ENCODE results near the gene IGSF11. TPM values are rescaled to one million over a fixed set of nuclear protein-coding genes. Genes with fewer than 3 reads are reported as not detected.
A peak's percentile ranks its signal among the peaks of the same experiment; 100 is the strongest.
"Not testable (repeated sequence)": the region's sequence is repeated elsewhere in the genome, so short reads cannot be mapped to it uniquely, and the experiment has no call there.

The IGSF11 gene
- total RNA-seq, 2 experiments from 2014 or later, result 2.0 to 2.5 TPM

DNA sequence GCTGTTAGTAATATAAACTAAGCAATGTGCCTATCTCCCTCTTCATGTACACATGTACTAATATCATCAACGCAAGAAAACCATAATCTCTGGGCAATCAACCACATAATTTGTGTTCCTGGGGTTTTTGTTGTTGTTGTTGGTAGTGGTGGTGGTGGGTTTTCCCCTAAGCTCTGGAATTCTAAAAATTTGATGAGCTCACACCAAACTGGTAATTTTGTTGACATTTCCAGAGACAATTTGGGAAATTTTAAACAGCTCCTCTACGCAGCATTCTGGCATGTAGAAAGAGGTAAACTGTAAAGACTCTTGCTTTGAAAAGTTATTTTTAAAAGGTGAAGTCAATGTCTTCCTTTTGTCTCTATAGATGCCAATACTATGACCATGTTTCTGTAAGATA is 126.7 kb downstream of the IGSF11 start:
- peaks cover 5% of the 10 kb centered on the region for H3K27me3 Mint-ChIP-seq (ENCODE audit: low read depth)
- ChIA-PET CTCF (interaction anchor here (1.0 to 3.6 kb wide), 3 partner anchors 23 to 333 kb away, joined by 3 to 17 read pairs (median 14); partner anchors contain the start of gene IGSF11), POLR2A (no interaction called here)
- no peak overlapping the region for H3K4me3 Mint-ChIP-seq
- H3K4me1 Mint-ChIP-seq (ENCODE audit: low read depth), result peaks cover 2% of the 10 kb centered on the region
- DNase-seq (no peak), ATAC-seq (no peak)
- no peaks in the 10 kb centered on the region for H3K9me3 Mint-ChIP-seq (ENCODE audit: insufficient read depth)
- no peak overlapping the region for H3K27ac Mint-ChIP-seq
- H3K36me3 Mint-ChIP-seq (ENCODE audit: low read depth), result no peaks in the 10 kb centered on the region

DNA sequence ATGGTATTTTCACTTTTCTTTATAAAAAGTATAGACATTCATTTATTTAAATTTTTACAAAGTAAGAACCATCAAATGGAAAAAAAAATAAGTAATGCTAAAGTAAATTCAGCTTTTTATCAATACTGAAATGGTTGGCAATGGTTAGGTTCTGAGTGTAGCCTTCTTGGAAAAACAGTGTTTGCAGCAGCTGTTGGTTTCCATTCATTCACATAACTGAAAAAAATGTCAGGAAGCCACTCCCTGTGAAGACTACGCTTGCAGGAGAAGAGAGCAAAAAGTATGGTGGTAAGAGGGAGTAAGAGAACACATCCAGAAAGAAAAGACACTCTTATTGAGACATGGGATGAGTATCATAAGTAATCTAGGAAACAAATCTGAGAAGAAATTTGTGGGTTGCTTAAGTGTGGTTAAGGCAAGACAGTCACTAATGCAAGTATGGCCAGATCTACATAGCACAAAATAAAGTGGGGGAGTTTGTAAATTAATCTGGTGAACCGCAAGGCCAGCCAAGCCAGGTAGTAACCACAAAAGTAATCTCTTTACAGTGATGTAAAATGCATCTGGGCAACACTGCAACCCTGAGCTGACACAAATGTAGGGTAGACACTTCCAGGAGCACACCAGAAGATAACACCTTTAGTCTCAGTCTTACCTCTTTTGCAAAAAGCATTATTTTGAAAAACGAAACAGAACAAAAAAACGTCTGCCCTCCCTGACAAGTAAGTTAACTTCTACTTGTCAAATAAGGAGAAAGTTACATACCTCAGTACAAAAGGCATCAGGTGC is 133.7 kb downstream of the IGSF11 start:
- ATAC-seq, result no peak
- H3K27me3 Mint-ChIP-seq (ENCODE audit: low read depth), result peaks cover 15% of the 10 kb centered on the region
- H3K4me1 Mint-ChIP-seq (ENCODE audit: low read depth), result peaks cover 6% of the 10 kb centered on the region
- no peak overlapping the region for H3K27ac Mint-ChIP-seq
- CTCF ChIA-PET, result interaction anchor here (1.7 kb wide), 1 partner anchor 134 kb away, joined by 8 read pairs; the partner anchor contains the start of gene IGSF11
- H3K4me3 Mint-ChIP-seq, result no peak overlapping the region
- POLR2A ChIA-PET, result no interaction called here
- H3K36me3 Mint-ChIP-seq (ENCODE audit: low read depth), result no peaks in the 10 kb centered on the region
- no peak for DNase-seq
- H3K9me3 Mint-ChIP-seq (ENCODE audit: insufficient read depth), result no peaks in the 10 kb centered on the region

DNA sequence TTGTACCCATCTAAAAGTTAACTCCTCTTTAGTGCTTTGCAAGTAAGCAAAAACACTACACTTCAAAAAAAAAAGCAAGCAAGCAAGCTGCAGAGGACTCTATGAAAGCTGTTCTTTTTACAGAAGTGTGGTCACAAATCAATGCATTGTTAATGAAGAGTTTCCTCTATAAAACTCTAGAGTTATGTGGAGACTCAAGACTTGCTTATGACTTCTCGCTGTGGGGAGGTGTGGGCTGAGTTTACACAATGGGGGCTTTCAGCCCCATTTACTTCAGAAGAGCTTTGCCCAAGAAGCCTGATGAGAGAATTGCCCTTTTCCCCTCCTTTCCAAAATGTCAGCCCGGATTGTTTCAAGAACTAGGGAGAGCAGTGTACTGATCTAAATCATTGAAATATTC is 144.4 kb downstream of the IGSF11 start:
- H3K27ac Mint-ChIP-seq, result no peak overlapping the region
- H3K4me1 Mint-ChIP-seq (ENCODE audit: low read depth), result peaks cover 9% of the 10 kb centered on the region
- H3K36me3 Mint-ChIP-seq (ENCODE audit: low read depth), result no peaks in the 10 kb centered on the region
- no peaks in the 10 kb centered on the region for H3K9me3 Mint-ChIP-seq (ENCODE audit: insufficient read depth)
- DNase-seq (no peak), ATAC-seq (no peak)
- POLR2A ChIA-PET, result no interaction called here
- H3K4me3 Mint-ChIP-seq, result no peak overlapping the region
- peaks cover 6% of the 10 kb centered on the region for H3K27me3 Mint-ChIP-seq (ENCODE audit: low read depth)
- CTCF ChIA-PET, result interaction anchor here (1.5 to 4.2 kb wide), 2 partner anchors 10 to 144 kb away, joined by 5 to 17 read pairs; partner anchors contain the start of gene IGSF11

DNA sequence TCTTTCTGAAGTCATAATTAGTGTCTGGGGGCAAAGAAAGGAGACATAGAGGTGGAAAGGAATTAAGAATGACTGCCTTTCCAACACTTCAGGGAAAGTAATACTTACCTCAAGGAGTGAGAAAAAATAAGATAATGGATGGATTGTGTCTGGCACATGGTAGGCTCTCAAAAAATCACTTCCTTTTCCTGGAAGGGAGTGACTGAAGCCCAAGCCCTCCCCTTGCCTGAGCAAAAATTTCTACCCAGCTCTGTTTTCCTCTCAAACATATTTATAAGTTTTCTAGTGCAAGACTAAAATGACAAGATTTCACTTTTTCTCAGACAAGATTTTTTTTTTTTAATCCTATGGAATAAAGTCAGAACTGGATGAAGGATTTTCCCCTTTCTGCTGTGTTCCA is 145.0 kb downstream of the IGSF11 start:
- H3K27me3 Mint-ChIP-seq (ENCODE audit: low read depth), result peaks cover 6% of the 10 kb centered on the region
- no peaks in the 10 kb centered on the region for H3K36me3 Mint-ChIP-seq (ENCODE audit: low read depth)
- H3K4me3 Mint-ChIP-seq, result no peak overlapping the region
- DNase-seq (no peak), ATAC-seq (no peak)
- CTCF ChIA-PET, result interaction anchor here (1.5 to 4.2 kb wide), 2 partner anchors 9 to 144 kb away, joined by 5 to 17 read pairs; partner anchors contain the start of gene IGSF11
- no peaks in the 10 kb centered on the region for H3K9me3 Mint-ChIP-seq (ENCODE audit: insufficient read depth)
- POLR2A ChIA-PET, result no interaction called here
- no peak overlapping the region for H3K27ac Mint-ChIP-seq
- H3K4me1 Mint-ChIP-seq (ENCODE audit: low read depth), result peaks cover 15% of the 10 kb centered on the region

DNA sequence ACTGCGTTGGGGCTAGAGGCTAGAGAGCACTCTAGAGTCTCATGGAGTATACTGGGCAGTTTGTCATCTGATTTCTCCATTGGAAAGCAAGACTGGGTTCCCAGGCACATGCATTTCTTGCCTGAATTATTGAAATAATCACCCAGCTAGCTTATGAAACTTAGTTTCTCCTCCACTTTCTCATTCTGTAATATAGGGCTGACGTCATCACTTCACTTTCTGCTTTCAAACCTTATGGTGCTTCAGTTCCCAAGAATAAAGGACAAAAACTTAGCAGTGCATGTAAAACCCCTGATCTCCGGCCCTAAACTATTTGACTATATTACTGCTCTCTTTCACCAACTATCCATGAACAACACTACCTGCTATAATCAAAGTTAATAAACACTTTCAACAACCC is 147.9 kb downstream of the IGSF11 start:
- H3K27me3 Mint-ChIP-seq (ENCODE audit: low read depth), result peaks cover 12% of the 10 kb centered on the region
- no peaks in the 10 kb centered on the region for H3K9me3 Mint-ChIP-seq (ENCODE audit: insufficient read depth)
- H3K4me3 Mint-ChIP-seq, result no peak overlapping the region
- DNase-seq (no peak), ATAC-seq (no peak)
- POLR2A ChIA-PET, result no interaction called here
- peaks cover 13% of the 10 kb centered on the region for H3K4me1 Mint-ChIP-seq (ENCODE audit: low read depth)
- H3K27ac Mint-ChIP-seq, result no peak overlapping the region
- CTCF ChIA-PET, result interaction anchor here (5.4 to 10.1 kb wide), 2 partner anchors 70 to 148 kb away, joined by 36 to 373 read pairs; partner anchors contain the start of gene IGSF11
- no peaks in the 10 kb centered on the region for H3K36me3 Mint-ChIP-seq (ENCODE audit: low read depth)

DNA sequence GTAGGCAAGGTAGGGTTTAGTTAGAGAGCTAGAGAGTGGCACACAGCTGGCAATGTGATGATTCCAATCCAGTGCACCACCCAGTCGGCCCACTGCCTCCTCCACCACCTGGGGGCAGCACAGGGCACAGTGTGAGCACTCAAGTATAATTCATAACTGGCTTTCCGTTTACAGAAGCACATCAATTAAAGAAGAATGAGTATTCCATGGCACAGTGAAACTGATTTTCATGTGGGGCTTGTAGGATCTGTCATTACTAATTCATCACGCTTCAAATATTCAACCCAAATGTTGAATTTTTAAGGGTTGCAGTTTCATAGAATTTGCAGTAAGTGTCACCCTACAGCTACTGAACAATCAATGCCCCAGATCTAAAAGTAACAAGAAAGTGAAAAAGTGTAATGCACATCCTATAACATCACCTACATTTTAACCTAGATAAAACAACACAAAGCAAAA is 149.9 kb downstream of the IGSF11 start:
- Mint-ChIP-seq H3K9me3 (ENCODE audit: insufficient read depth) (no peaks in the 10 kb centered on the region), H3K27me3 (ENCODE audit: low read depth) (peaks cover 17% of the 10 kb centered on the region), H3K4me1 (ENCODE audit: low read depth) (peaks cover 10% of the 10 kb centered on the region), H3K4me3 (no peak overlapping the region), H3K27ac (no peak overlapping the region), H3K36me3 (ENCODE audit: low read depth) (no peaks in the 10 kb centered on the region)
- peak; percentile 82 for DNase-seq
- ChIA-PET CTCF (interaction anchor here (0.6 to 10.1 kb wide), 53 partner anchors 8 to 1674 kb away, joined by 3 to 373 read pairs (median 5); partner anchors contain the start of genes B4GALT4 and IGSF11), POLR2A (interaction anchor here (1.9 kb wide), 1 partner anchor 150 kb away, joined by 7 read pairs; the partner anchor contains the start of gene IGSF11)
- ATAC-seq, result peak; percentile 89

DNA sequence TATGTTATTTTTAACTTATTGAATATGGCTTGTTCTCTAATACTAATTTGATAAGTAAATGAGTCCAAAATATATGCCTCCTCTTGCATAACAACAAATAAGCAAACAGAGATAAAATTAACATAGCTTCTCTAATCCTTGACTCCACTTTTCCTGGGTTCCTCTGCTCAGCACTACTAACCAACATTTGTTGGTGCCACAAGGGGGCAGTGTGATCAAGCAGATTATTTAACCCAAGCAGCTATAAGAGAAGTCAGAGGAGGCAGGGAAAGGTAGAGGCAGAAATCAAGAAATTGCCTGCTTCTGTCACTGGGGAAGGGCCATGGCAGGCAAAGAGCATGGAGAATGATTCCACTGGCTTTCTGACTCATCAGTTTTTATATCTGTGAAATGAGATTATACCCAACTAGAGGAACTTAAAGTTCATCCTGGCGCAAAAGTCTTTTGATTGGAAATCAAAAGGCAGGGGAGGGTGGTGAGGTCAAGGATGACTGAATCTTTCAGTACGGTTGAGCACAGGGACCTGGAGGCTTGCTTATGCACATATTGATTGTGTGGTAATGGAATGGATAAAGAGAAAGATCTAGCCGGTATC is 152.2 kb downstream of the IGSF11 start:
- no peaks in the 10 kb centered on the region for H3K9me3 Mint-ChIP-seq (ENCODE audit: insufficient read depth)
- no peak overlapping the region for H3K4me3 Mint-ChIP-seq
- H3K27ac Mint-ChIP-seq, result no peak overlapping the region
- ATAC-seq (peak; percentile 70), DNase-seq (peak; percentile 81)
- no peaks in the 10 kb centered on the region for H3K36me3 Mint-ChIP-seq (ENCODE audit: low read depth)
- ChIA-PET CTCF (interaction anchor here (0.7 to 10.1 kb wide), 23 partner anchors 8 to 799 kb away, joined by 3 to 373 read pairs (median 4); partner anchors contain the start of genes B4GALT4 and IGSF11), POLR2A (no interaction called here)
- peaks cover 14% of the 10 kb centered on the region for H3K27me3 Mint-ChIP-seq (ENCODE audit: low read depth)
- H3K4me1 Mint-ChIP-seq (ENCODE audit: low read depth), result peaks cover 9% of the 10 kb centered on the region

DNA sequence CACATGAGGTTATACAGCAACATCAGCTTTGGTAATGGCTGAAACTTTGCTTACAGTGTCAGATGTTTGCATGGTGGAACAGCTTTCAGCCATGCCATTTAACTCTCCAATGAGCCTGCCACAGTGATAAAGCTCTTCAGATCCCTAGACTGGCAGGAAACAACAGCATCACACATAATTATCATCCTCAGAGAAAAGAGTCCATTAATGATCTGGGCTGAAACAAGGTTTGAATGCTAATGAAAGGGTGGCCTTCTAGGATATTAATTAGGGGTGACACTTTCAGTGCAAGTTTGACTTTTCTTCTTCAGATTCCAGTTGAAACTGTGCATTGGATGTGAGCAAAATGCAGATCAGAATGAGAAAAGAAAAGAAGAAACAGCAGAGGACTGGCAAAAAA is 166.6 kb downstream of the IGSF11 start:
- Mint-ChIP-seq H3K4me3 (no peak overlapping the region), H3K36me3 (ENCODE audit: low read depth) (peaks cover 2% of the 10 kb centered on the region), H3K9me3 (ENCODE audit: insufficient read depth) (no peaks in the 10 kb centered on the region), H3K27ac (no peak overlapping the region), H3K27me3 (ENCODE audit: low read depth) (peaks cover 10% of the 10 kb centered on the region), H3K4me1 (ENCODE audit: low read depth) (no peaks in the 10 kb centered on the region)
- ATAC-seq, result no peak
- DNase-seq, result no peak
- POLR2A ChIA-PET, result no interaction called here
- CTCF ChIA-PET, result interaction anchor here (1.7 kb wide), 1 partner anchor 16 kb away, joined by 4 read pairs; no protein-coding TSS in a partner anchor

DNA sequence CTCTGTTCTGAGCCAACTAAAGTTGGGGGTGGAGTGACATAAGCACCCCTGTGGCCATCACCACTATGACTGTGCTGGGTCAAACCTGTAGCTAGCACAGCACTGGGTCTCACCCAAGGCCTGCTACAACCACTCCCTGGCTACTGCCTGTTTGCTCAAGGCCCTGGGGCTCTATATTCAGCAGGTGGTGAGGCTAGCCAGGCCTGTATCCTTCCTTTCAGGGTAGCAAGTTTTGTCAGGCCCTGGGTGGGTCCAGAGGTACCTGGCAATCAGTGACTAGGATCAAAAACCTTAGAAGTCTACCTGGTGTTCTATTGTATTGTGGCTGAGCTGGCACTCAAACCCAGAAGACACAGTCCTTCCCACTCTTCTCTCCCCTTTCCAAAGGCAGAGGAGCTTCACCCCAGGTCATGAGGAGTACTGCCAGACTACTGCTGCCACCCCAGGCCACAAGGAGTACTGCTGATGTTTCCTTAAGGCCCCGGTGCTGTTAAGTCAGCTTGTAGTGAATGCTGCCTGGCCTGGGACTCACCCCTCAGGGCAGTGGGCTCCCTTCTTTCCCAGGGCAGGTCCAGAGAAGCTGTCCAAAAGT is 170.8 kb downstream of the IGSF11 start:
- Mint-ChIP-seq H3K27ac (no peak overlapping the region), H3K4me3 (no peak overlapping the region), H3K36me3 (ENCODE audit: low read depth) (no peaks in the 10 kb centered on the region), H3K9me3 (ENCODE audit: insufficient read depth) (no peaks in the 10 kb centered on the region), H3K4me1 (ENCODE audit: low read depth) (no peaks in the 10 kb centered on the region), H3K27me3 (ENCODE audit: low read depth) (peaks cover 11% of the 10 kb centered on the region)
- DNase-seq (no peak), ATAC-seq (no peak)
- CTCF ChIA-PET, result interaction anchor here (1.3 kb wide), 1 partner anchor 21 kb away, joined by 5 read pairs; no protein-coding TSS in a partner anchor
- POLR2A ChIA-PET, result no interaction called here

DNA sequence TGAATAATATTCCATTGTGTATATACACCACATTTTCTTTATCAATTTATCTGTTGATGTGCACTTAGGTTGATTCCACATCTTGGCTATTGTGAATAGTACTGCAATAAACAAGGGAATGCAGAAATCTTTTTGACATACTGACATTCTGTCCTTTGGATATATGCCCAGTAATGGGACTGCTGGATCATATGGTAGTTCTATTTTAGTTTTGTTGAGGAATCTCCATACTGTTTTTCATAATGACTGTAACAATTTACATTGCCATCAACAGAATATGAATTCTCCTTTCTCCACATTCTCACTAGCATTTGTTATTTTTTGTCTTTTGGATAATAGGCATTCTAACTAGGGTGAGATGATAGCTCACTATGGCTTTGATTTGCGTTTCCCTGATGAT is 174.7 kb downstream of the IGSF11 start:
- ATAC-seq (no peak), DNase-seq (no peak)
- no peak overlapping the region for H3K4me3 Mint-ChIP-seq
- ChIA-PET POLR2A (no interaction called here), CTCF (no interaction called here)
- H3K27me3 Mint-ChIP-seq (ENCODE audit: low read depth), result peaks cover 8% of the 10 kb centered on the region
- no peaks in the 10 kb centered on the region for H3K36me3 Mint-ChIP-seq (ENCODE audit: low read depth)
- H3K9me3 Mint-ChIP-seq (ENCODE audit: insufficient read depth), result no peaks in the 10 kb centered on the region
- no peak overlapping the region for H3K27ac Mint-ChIP-seq
- H3K4me1 Mint-ChIP-seq (ENCODE audit: low read depth), result no peaks in the 10 kb centered on the region

DNA sequence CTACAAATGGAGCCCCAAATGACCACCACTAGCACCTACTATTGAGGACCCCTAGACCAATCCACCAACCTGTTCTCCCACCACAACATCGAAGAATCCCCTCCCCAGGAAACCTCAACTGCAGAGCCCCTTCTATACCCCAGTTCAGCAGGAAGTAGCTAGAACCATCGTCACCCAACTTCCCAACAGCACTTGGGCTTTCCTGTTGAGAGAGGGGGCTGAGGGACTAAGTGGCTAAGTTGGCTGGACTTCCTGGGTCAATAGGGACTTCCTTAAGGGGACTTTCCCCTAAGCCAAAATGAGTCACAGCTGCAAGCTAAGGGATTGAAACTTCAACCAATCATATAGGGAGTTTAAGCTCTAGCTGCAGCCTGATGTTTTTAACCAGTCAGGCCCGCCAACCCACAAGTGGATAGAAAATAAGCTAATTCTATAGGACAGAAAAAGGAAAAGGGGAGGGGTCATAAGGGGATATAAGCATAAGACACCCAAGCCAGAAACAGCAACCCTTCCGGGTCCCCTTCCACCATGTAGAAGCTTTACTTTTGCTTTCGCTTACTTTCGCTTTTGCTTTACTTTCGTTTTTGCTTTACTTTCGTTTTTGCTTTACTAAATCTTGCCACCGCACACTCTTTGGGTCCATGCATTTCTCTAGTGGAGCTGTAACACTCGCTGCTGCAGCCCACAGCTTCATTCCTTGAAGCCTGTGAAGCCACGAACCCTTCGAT is 183.0 kb downstream of the IGSF11 start:
- CTCF ChIA-PET, result interaction anchor here (0.8 to 2.4 kb wide), 2 partner anchors 31 to 32 kb away, joined by 3 to 9 read pairs; no protein-coding TSS in a partner anchor
- H3K36me3 Mint-ChIP-seq (ENCODE audit: low read depth); H3K9me3 Mint-ChIP-seq (ENCODE audit: insufficient read depth); POLR2A ChIA-PET; H3K27me3 Mint-ChIP-seq (ENCODE audit: low read depth); H3K4me1 Mint-ChIP-seq (ENCODE audit: low read depth): not testable (repeated sequence)
- ATAC-seq, result peak; percentile 53
- peak overlapping the region; percentile 79 for H3K27ac Mint-ChIP-seq
- DNase-seq, result peak; percentile 32
- peak overlapping the region; percentile 49 for H3K4me3 Mint-ChIP-seq
